HG03039 (cell line): ENCODE data around the gene CXCL9.
A peak's percentile ranks its signal among the peaks of the same experiment; 100 is the strongest.
"Not testable (repeated sequence)": the region's sequence is repeated elsewhere in the genome, so short reads cannot be mapped to it uniquely, and the experiment has no call there.

ENCODE experiments used
- ATAC-seq: cut with Tn5 transposase; IDR thresholded peaks from one replicate; pipeline ENCODE4 v1.9.1; 2021; ENCODE audit warnings: mild to moderate bottlenecking, moderate library complexity; ENCODE audit not compliant: unreplicated experiment

CXCL9 gene

GRCh38 chr4:76007089-76007862 is at the start of gene CXCL9:
Gene CXCL9 (minus strand): TSS chr4:76007509. CDS start chr4:76007449, 60 bp downstream.
- ATAC-seq = no peak

GRCh38 chr4:76055421-76055820 is 48.1 kb upstream of the CXCL9 start:
- no peak for ATAC-seq

DNA sequence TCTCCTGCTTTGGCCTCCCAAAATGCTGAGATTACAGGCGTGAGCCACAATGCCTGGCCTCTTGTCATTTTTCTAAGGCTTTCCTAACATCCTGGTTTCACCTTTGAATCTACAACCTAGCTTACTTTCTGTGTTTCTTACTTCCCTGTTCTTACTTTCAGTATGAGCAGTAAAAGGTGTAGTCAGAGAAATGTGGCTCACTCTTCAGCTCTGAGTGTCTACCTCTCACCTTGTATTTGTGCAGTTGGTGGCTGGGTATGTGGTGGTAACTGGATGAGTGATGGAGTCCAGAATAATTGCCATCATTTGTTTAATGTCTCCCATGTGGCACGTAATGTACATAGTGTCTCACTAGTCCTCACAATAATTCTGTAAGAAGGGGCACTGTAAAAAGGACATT is 47.7 kb upstream of the CXCL9 start:
- ATAC-seq = peak; percentile 93

- ATAC-seq = no peak
Observed at GRCh38 chr4:76053730-76054129, 46.4 kb upstream of the CXCL9 start.

DNA sequence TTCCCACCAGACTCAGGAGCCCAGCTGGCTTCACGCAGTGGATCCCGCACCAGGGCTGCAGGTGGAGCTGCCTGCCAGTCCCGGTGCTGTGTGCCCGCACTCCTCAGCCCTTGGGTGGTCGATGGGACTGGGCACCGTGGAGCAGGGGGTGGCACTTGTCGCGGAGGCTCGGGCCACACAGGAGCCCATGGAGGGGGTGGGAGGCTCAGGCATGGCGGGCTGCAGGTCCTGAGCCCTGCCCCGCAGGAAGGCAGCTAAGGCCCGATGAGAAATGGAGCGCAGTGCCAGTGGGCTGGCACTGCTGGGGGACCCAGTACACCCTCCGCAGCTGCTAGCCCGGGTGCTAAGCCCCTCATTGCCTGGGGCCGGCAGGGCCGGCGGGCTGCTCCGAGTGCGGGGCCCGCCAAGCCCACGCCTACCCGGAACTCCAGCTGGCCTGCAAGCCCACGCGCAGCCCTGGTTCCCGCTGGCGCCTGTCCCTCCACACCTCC is 43.3 kb upstream of the CXCL9 start:
- not testable (repeated sequence) for ATAC-seq

DNA sequence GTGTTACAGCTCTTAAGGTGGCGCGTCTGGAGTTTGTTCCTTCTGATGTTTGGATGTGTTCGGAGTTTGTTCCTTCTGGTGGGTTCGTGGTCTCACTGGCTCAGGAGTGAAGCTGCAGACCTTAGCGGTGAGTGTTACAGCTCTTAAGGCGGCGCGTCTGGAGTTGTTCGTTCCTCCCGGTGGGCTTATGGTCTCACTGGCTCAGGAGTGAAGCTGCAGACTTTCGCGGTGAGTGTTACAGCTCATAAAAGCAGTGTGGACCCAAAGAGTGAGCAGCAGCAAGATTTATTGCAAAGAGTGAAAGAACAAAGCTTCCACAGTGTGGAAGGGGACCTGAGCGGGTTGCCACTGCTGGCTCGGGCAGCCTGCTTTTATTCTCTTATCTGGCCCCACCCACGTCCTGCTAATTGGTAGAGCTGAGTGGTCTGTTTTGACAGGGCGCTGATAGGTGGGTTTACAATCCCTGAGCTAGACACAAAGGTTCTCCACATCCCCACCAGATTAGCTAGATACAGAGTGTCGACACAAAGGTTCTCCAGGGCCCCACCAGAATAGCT is 42.6 kb upstream of the CXCL9 start:
- ATAC-seq = not testable (repeated sequence)

GRCh38 chr4:76044686-76045085 is 37.4 kb upstream of the CXCL9 start:
- not testable (repeated sequence) for ATAC-seq

GRCh38 chr4:76043306-76043705 is 36.0 kb upstream of the CXCL9 start:
- not testable (repeated sequence) for ATAC-seq

DNA sequence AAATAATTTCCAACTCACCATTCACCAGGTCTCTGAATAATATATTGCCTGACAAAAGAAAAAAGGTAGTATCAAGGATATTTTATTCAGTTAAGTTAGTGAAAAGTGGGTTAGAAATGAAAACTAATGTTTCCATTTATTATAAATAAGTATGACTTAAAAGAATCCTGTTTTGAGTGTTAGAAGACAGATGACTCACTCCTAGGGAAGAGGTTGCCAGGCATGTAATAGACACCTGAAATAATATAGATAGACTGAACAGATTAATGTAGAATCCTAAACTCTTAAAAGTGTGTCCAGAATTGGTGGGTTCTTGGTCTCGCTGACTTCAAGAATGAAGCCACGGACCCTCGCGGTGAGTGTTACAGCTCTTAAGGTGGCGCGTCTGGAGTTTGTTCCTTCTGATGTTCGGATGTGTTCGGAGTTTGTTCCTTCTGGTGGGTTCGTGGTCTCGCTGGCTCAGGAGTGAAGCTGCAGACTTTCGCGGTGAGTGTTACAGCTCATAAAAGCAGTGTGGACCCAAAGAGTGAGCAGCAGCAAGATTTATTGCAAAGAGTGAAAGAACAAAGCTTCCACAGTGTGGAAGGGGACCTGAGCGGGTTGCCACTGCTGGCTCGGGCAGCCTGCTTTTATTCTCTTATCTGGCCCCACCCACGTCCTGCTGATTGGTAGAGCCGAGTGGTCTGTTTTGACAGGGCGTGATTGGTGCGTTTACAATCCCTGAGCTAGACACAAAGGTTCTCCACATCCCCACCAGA is 35.1 kb upstream of the CXCL9 start:
- ATAC-seq = not testable (repeated sequence)

- no peak for ATAC-seq
Observed at GRCh38 chr4:76036855-76037254, 29.5 kb upstream of the CXCL9 start.

GRCh38 chr4:76035799-76036380 is 28.6 kb upstream of the CXCL9 start, which contains the start of gene CXCL11:
Gene CXCL11 (minus strand): TSS chr4:76036070. CDS start chr4:76035987, 83 bp downstream.
- ATAC-seq = no peak

DNA sequence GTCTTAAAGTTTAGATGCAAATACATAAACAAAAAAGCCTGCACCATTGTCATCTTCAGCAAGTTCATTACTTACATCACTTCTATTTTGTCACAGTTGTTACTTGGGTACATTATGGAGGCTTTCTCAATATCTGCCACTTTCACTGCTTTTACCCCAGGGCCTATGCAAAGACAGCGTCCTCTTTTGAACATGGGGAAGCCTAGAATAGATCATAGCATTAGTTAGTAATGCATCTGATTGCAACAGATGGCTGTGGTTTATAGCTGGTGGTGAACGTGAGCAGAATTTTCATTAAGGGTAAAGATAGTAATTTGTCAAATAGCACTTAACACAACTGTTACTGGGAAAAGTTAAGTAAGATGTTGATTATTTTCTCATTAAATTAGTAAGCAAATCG is 27.8 kb upstream of the CXCL9 start:
- no peak for ATAC-seq

DNA sequence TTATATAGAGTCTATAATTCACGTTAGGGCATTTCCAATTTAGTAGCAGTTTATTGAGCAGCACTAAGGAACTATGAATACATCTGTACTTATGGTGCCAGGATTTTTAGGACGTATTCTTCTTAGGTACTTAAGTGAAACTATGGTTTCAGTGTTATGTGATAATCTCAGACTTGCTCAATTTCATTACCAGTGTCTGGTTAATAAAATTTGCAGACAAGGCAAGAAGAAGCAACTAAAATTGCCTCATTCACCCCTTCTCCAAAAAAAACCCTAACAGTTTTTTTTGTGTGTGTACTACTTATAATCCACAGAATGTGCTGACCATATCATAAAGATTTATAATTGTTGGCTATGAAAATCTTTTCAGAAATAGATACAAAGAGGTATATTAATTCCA is 22.0 kb upstream of the CXCL9 start:
- ATAC-seq = no peak

- no peak for ATAC-seq
Observed at GRCh38 chr4:76028350-76028765, 21.0 kb upstream of the CXCL9 start.

GRCh38 chr4:76024065-76024464 is 16.8 kb upstream of the CXCL9 start:
- no peak for ATAC-seq

DNA sequence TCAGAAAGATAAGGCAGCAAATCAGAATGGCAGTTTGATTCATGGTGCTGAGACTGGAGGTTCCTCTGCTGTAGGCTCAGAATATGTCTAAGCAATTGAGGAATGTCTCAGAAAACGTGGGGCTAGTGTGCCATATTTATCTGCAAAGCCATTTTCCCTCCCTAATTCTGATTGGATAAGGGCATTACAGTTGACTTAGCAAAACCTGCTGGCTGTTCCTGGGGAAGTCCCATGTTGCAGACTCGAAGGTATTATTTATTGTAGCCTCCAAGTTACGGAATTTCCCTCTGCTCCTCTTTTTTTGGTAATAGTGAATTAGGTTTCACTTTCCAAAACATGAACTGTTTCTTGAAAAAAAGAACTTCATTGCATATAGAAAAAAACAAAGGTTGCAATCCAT is 16.1 kb upstream of the CXCL9 start, which contains the start of gene CXCL10:
Gene CXCL10 (minus strand): TSS at position 109 of the 400 bp plus-strand sequence. CDS start 66 bp downstream, at position 43.
- no peak for ATAC-seq

DNA sequence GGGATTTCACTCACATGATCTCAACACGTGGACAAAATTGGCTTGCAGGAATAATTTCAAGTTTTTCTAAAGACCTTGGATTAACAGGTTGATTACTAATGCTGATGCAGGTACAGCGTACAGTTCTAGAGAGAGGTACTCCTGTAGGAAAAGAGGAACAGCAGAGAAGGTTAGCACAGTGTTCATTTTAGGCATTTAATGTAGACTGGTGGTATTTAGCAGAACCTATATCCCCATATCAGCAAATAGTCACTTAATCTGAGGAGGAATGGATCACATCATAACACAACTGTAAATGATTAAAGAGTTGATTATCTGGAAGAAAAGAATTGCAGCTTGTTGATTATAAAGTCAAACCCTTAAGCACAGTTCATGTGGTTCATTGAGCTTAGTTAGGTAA is 15.4 kb upstream of the CXCL9 start:
- ATAC-seq = no peak

DNA sequence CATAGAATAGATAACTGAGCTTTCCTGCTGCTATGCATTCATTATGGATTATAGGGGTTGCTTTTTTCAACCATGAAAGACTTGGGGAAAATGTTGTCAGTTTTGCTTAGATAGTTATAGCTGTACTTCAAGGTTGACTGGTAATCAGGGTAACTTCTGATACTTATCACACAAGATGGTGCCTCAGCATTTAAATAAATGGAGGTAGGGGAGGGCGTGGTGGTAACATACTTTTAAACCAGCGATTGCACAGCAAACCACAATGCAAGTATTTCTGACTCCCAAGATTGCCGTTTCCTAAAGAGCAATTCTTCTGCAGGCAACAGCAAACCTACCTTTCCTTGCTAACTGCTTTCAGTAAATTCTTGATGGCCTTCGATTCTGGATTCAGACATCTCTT is 14.7 kb upstream of the CXCL9 start:
- ATAC-seq = no peak

DNA sequence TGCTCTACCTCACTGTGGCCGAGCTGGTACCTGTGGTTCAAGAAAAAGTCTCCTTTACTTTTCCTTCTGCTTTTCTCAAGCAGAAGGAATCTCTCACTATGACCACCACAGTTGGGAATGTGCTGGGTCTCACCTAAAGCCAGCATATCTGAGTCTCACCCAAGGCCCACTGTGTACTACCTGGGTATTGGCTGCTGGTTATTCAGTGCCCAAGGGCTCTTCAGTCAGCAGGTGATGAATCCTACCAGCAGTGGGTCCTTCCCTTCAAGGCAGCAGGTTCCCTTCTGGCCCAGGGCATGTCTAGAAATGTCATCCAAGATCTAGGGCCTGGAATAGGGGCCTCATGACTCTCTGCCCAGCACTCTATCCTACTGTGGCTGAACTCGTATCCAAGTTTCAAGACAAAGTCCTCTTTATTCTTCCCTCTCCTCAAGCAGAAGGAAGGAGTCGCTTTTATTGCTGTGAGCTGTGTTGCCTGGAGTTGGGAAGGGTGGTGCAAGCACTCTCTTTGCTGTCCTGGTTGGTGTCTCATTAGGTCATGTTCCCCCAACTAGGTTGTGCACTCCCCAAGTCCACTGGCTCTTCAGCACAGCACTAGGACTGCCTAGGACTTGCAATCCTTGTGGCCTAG is 9.9 kb upstream of the CXCL9 start:
- no peak for ATAC-seq

GRCh38 chr4:76016393-76016792 is 9.1 kb upstream of the CXCL9 start:
- ATAC-seq = peak; percentile 48

DNA sequence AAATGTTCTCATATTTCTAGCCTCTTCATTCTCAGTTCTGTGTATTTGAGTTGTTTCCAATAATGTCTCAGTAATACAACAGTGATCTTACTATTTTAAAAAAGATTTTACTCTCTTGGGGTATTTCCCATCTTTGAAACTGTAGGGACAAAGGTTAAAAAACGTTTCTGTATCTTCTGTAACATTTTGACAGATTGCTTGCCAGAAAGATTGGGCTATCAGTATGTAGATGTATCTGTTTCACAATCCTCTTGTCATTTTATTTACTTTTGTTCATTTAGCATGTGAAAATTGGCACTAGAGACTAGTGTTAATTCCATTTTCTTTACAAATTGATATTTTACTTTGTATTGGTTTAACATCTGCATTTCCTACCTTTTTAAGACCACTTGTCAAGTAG is 6.2 kb upstream of the CXCL9 start:
- no peak for ATAC-seq
